ENCODE measurements around the gene COL16A1. TPM values are rescaled to one million over a fixed set of nuclear protein-coding genes. Genes with fewer than 3 reads are reported as not detected.
A peak's percentile ranks its signal among the peaks of the same experiment; 100 is the strongest.

COL16A1 gene
- total and polyA plus RNA-seq, 2 of the 4 experiments (the other 2 are of a cell fraction), result 34.2 to 62.8 TPM

DNA sequence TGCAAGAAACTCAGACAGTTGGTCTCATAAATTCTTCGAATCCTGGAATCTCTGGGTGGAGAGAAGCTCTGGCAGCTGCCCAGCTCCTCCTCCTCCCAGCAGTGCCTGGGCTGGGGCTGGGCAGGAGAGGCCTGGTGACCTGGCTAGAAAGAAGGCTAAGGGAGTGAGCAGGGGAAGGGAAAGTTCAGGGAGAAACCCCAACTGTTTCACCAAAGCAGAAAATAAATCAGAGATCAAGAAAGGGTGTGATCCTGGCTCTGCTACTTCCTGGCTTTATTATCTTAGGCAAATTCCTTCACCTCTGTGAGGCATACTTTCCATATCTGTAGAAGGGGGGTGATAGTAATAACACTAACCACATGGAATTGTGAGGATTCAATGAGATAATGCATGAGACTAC, 8.8 kb upstream of the COL16A1 start (continued):
- 0 out of 2 replicates have a peak, but pooled peaks have one; percentile 24 for TF ChIP-seq MXI1 (IDR thresholded peaks at IDR 0.05; ENCODE audit: borderline replicate concordance, low read depth, low read length)

- Histone ChIP-seq H4K20me1 (ENCODE audit: insufficient read depth, low read length) (no peaks in the 10 kb centered on the region), H3K9ac (ENCODE audit: low read depth, low read length) (peak overlapping the region; percentile 18), H2BK5ac (ENCODE audit: low read depth, low read length, poor library complexity, severe bottlenecking) (peak overlapping the region; percentile 52), H3K4me2 (ENCODE audit: low read depth, low read length) (peak overlapping the region; percentile 61), H3K23ac (ENCODE audit: low read depth, low read length) (peak overlapping the region; percentile 82), H3K56ac (ENCODE audit: extremely low read depth, insufficient read depth, low read length) (peak overlapping the region; percentile 87), H2AK5ac (ENCODE audit: low read depth, low read length) (peak overlapping the region; percentile 96), H2BK20ac (ENCODE audit: low read depth, low read length) (peak overlapping the region; percentile 94), H3K27me3 (ENCODE audit: control insufficient read depth, insufficient read depth, low read length) (no peaks in the 10 kb centered on the region), H3K4me1 (ENCODE audit: control insufficient read depth, insufficient read depth, low read length) (peaks cover 38% of the 10 kb centered on the region), H3K36me3 (ENCODE audit: control insufficient read depth, insufficient read depth, low read length) (no peaks in the 10 kb centered on the region), H2AK9ac (replicated peaks; ENCODE audit: low read depth, low read length, poor library complexity) (peak overlapping the region; percentile 66), H3K9me1 (ENCODE audit: insufficient read depth, low read length) (peaks cover 22% of the 10 kb centered on the region), H4K91ac (ENCODE audit: insufficient read depth, low read depth, low read length) (peak overlapping the region; percentile 83), H3K79me1 (ENCODE audit: low read depth in 1 of 2, low read length in 2 of 2) (0 out of 4 replicates have a peak, but pooled peaks cover 0 to 6% of the 10 kb centered on the region in 2 experiments), H2BK15ac (ENCODE audit: low read depth, low read length) (peak overlapping the region; percentile 61; the same call in 2 of the 3 replicates), H3K4me3 (ENCODE audit: insufficient read depth, low read depth, low read length) (no peak overlapping the region), H2AFZ (replicated peaks; ENCODE audit: low read length, poor library complexity) (peak overlapping the region; percentile 58), H3K18ac (ENCODE audit: low read depth, low read length) (peak overlapping the region; percentile 77), H4K8ac (ENCODE audit: low read depth in 2 of 2, low read length in 2 of 2) (peak overlapping the region; percentile 6 to 73; a peak in 3 of 4 replicates), H4K5ac (ENCODE audit: low read depth, low read length) (peak overlapping the region; percentile 56), H3K4ac (ENCODE audit: low read depth, low read length) (peak overlapping the region; percentile 86), H3K9me3 (ENCODE audit: control insufficient read depth, insufficient read depth, low read length) (no peaks in the 10 kb centered on the region), H2BK120ac (ENCODE audit: low read depth, low read length) (peak overlapping the region; percentile 83), H3K14ac (replicated peaks; ENCODE audit: low read depth, low read length) (peak overlapping the region; percentile 41), H3K27ac (ENCODE audit: insufficient read depth, low read length) (peak overlapping the region; percentile 52)
- in situ Hi-C loops (cut with MboI; ENCODE audit: low sequenced_read_pairs) (no loop called here), dilution Hi-C loops (cut with HindIII; ENCODE audit: low sequenced_read_pairs, unreplicated experiment) (no loop called here), intact Hi-C loops (cut with micrococcal nuclease) (loop anchor here (2.0 kb wide), 2 partner anchors 23 to 77 kb away; no protein-coding TSS in a partner anchor)
- TF ChIP-seq RFX5 (IDR thresholded peaks at IDR 0.05; ENCODE audit: low read depth, low read length) (no peak), NFE2L2 (IDR thresholded peaks at IDR 0.05; ENCODE audit: low read depth, low read length) (no peak), MAZ (IDR thresholded peaks at IDR 0.05; ENCODE audit: borderline replicate concordance, low read depth, low read length) (no peak), CTCF (conservative IDR thresholded peaks at IDR 0.05; ENCODE audit: low read depth, low read length) (no peak), CEBPB (IDR thresholded peaks at IDR 0.05; ENCODE audit: low read depth, low read length) (no peak), POLR2A (IDR thresholded peaks at IDR 0.05; ENCODE audit: low read depth, low read length) (no peak), RAD21 (IDR thresholded peaks at IDR 0.05; ENCODE audit: low read length) (no peak), USF2 (IDR thresholded peaks at IDR 0.05; ENCODE audit: low read depth, low read length) (no peak), BHLHE40 (IDR thresholded peaks at IDR 0.05; ENCODE audit: low read depth, low read length) (peak; percentile 13; the same call in 1 of the 2 replicates), CHD1 (IDR thresholded peaks at IDR 0.05; ENCODE audit: low read depth, low read length) (no peak), SMC3 (IDR thresholded peaks at IDR 0.05; ENCODE audit: low read depth, low read length) (no peak), MAFK (IDR thresholded peaks at IDR 0.05; ENCODE audit: low read depth, low read length) (peak; percentile 16; the same call in 1 of the 2 replicates), FOS (IDR thresholded peaks at IDR 0.05; ENCODE audit: low read depth, low read length) (no peak), RCOR1 (IDR thresholded peaks at IDR 0.05; ENCODE audit: insufficient replicate concordance, low read length) (no peak), MXI1 (IDR thresholded peaks at IDR 0.05; ENCODE audit: borderline replicate concordance, low read depth, low read length) (no peak)
- WGBS, 2 experiments (ENCODE audit: extremely low coverage in 2 of 2, insufficient read length in 1 of 2), result no CpG with 5 or more reads among the region's 4 CpGs
- POLR2A ChIA-PET (ENCODE audit: unreplicated experiment), result interaction anchor here (0.6 to 1.2 kb wide), 2 partner anchors 9 to 50 kb away, joined by 3 to 5 read pairs; no protein-coding TSS in a partner anchor
- DNase-seq, result peak; percentile 83
- BruUV-seq (replicated peaks), result no TSS peak
- CTCF ChIA-PET, result interaction anchor here (1.0 to 1.2 kb wide), 2 partner anchors 33 to 77 kb away, joined by 3 to 4 read pairs; no protein-coding TSS in a partner anchor
- no peak for ATAC-seq (ENCODE audit: low read depth)
Observed at GRCh38 chr1:31712068-31712467, 8.3 kb upstream of the COL16A1 start.

Data from IMR-90 (cell line).